Stimulated activated CD8-positive, alpha-beta memory T cell treated with anti-CD3 and anti-CD28 coated beads, Interleukin-15, amount 100 ng/mL, for 4 hours (primary cell): Measurements from ENCODE around the gene CC2D1A.
"Not testable (repeated sequence)": the region's sequence is repeated elsewhere in the genome, so short reads cannot be mapped to it uniquely, and the experiment has no call there.

Experiments
- DNase-seq, 2 donors: peaks; one replicate each; pipeline ENCODE4 v3.0.0-alpha.2; 2020; ENCODE audit warnings: low read depth in 2 of 2

Gene CC2D1A

GRCh38 chr19:13906910-13907309, 909 bp downstream of the CC2D1A start:
- no peak for DNase-seq

GRCh38 chr19:13908674-13909073, 2.7 kb downstream of the CC2D1A start:
- no peak for DNase-seq

GRCh38 chr19:13909430-13909829, 3.4 kb downstream of the CC2D1A start:
- no peak for DNase-seq

GRCh38 chr19:13913352-13913751, 7.4 kb downstream of the CC2D1A start:
- no peak for DNase-seq

- DNase-seq = no peak
Observed at GRCh38 chr19:13914777-13915176, 8.8 kb downstream of the CC2D1A start.

GRCh38 chr19:13917888-13918406, 11.9 kb downstream of the CC2D1A start:
- DNase-seq = no peak

GRCh38 chr19:13918726-13919411, 12.9 kb downstream of the CC2D1A start:
- no peak for DNase-seq

GRCh38 chr19:13920524-13920923, 14.5 kb downstream of the CC2D1A start:
- no peak for DNase-seq

- DNase-seq = no peak
Observed at GRCh38 chr19:13920940-13921747, 15.1 kb downstream of the CC2D1A start.

GRCh38 chr19:13922118-13922517, 16.1 kb downstream of the CC2D1A start:
- not testable (repeated sequence) for DNase-seq

- DNase-seq = no peak
Observed at GRCh38 chr19:13923194-13923987, 17.4 kb downstream of the CC2D1A start.

- no peak for DNase-seq
Observed at GRCh38 chr19:13926010-13926409, 20.0 kb downstream of the CC2D1A start.

GRCh38 chr19:13926715-13927114, 20.7 kb downstream of the CC2D1A start:
- DNase-seq = no peak

GRCh38 chr19:13929340-13929739, 23.3 kb downstream of the CC2D1A start:
- DNase-seq = no peak

GRCh38 chr19:13929956-13930355, 24.0 kb downstream of the CC2D1A start:
- no peak for DNase-seq

- DNase-seq = no peak
Observed at GRCh38 chr19:13930402-13930801, 24.4 kb downstream of the CC2D1A start.

- no peak for DNase-seq
Observed at GRCh38 chr19:13931391-13932148, 25.6 kb downstream of the CC2D1A start.

- DNase-seq = no peak
Observed at GRCh38 chr19:13932149-13932637, 26.2 kb downstream of the CC2D1A start.

GRCh38 chr19:13932911-13933393, 27.0 kb downstream of the CC2D1A start:
- DNase-seq = no peak

- no peak for DNase-seq
Observed at GRCh38 chr19:13934785-13935109, 28.7 kb downstream of the CC2D1A start.
